GM06990 (cell line): ENCODE data around the gene PYGO2.

Source experiments
- DNase-seq: peaks from one replicate; pipeline ENCODE4 v3.0.0-alpha.2; 2011; ENCODE audit not compliant: insufficient read length; ENCODE audit errors: extremely low read depth
- H3K27me3 ChIP-seq: replicated peaks from 2 replicates; pipeline ENCODE4 v1.6.0; 2011; ENCODE audit warnings: low read length; ENCODE audit not compliant: control insufficient read depth, insufficient read depth
- H3K36me3 ChIP-seq: 2 replicates; pipeline ENCODE4 v1.5.1; 2011; ENCODE audit warnings: low read length; ENCODE audit not compliant: control insufficient read depth, insufficient read depth
- H3K4me3 ChIP-seq: replicated peaks from 2 replicates; pipeline ENCODE4 v1.5.1; 2011; ENCODE audit warnings: low read depth, mild to moderate bottlenecking, control low read depth, low read length
- CTCF ChIP-seq: IDR thresholded peaks from 2 replicates; pipeline ENCODE4 v1.5.1; 2011; ENCODE audit warnings: low read length, control low read depth, mild to moderate bottlenecking, inconsistent platforms; ENCODE audit not compliant: insufficient read depth, poor library complexity, severe bottlenecking

The PYGO2 gene

GRCh38 chr1:154926201-154926600, 35.4 kb downstream of the PYGO2 start:
- H3K36me3 ChIP-seq, result peaks cover 47% of the 10 kb centered on the region
- TF ChIP-seq CTCF, result no peak

GRCh38 chr1:154925335-154926170, 36.0 kb downstream of the PYGO2 start:
- TF ChIP-seq CTCF, result no peak
- Histone ChIP-seq H3K27me3 (no peaks in the 10 kb centered on the region), H3K4me3 (no peak overlapping the region), H3K36me3 (peaks cover 46% of the 10 kb centered on the region)
- DNase-seq, result no peak

More at GRCh38 chr1:154926201-154926600, 35.4 kb downstream of the PYGO2 start:
- H3K27me3 ChIP-seq, result no peaks in the 10 kb centered on the region
- no peak for DNase-seq
- no peak overlapping the region for H3K4me3 ChIP-seq

- peaks cover 40% of the 10 kb centered on the region for H3K36me3 ChIP-seq
- TF ChIP-seq CTCF, result no peak
Measured at GRCh38 chr1:154923695-154924094, 37.9 kb downstream of the PYGO2 start.

GRCh38 chr1:154913273-154913672, 48.3 kb downstream of the PYGO2 start:
- Histone ChIP-seq H3K36me3 (no peaks in the 10 kb centered on the region), H3K4me3 (no peak overlapping the region), H3K27me3 (no peaks in the 10 kb centered on the region)
- TF ChIP-seq CTCF, result no peak
- no peak for DNase-seq

More at GRCh38 chr1:154923695-154924094, 37.9 kb downstream of the PYGO2 start:
- Histone ChIP-seq H3K27me3 (no peaks in the 10 kb centered on the region), H3K4me3 (no peak overlapping the region)
- DNase-seq, result no peak

GRCh38 chr1:154912755-154913154, 48.8 kb downstream of the PYGO2 start:
- DNase-seq, result no peak
- Histone ChIP-seq H3K27me3 (no peaks in the 10 kb centered on the region), H3K36me3 (no peaks in the 10 kb centered on the region), H3K4me3 (no peak overlapping the region)
- no peak for TF ChIP-seq CTCF
